ENCODE results near the gene IKZF2. TPM values are rescaled to one million over a fixed set of nuclear protein-coding genes. Genes with fewer than 3 reads are reported as not detected.

The IKZF2 gene
- total and polyA plus RNA-seq, 2 donors (not counting 3 experiments of a cell fraction or from before 2014, with no cell fraction given): 0.08 to 0.46 TPM

- Histone ChIP-seq H3K36me3 (ENCODE audit: control insufficient read depth in 2 of 2, extremely low read depth in 1 of 2, insufficient read depth in 2 of 2, low read length in 2 of 2) (no peaks in the 10 kb centered on the region), H3K4me2 (ENCODE audit: insufficient read depth, low read length) (no peak overlapping the region), H4K20me1 (replicated peaks; ENCODE audit: control insufficient read depth, extremely low read depth, insufficient read depth, low read length) (no peaks in the 10 kb centered on the region), H3K27ac (ENCODE audit: insufficient read depth, low read depth, low read length) (no peak overlapping the region), H3K4me3 (replicated peaks in 1 of 3; ENCODE audit: insufficient read depth in 1 of 3, low read depth in 1 of 3, low read length in 3 of 3) (no peak overlapping the region), H2AFZ (ENCODE audit: low read depth, low read length) (no peak overlapping the region), H3K79me2 (ENCODE audit: control insufficient read depth, insufficient read depth, low read length) (no peaks in the 10 kb centered on the region), H3K9ac (replicated peaks; ENCODE audit: extremely low read depth, insufficient read depth, low read length) (no peak overlapping the region), H3K9me1 (replicated peaks; ENCODE audit: control insufficient read depth, extremely low read depth, insufficient read depth, low read length) (no peaks in the 10 kb centered on the region), H3K9me3 (replicated peaks; ENCODE audit: control insufficient read depth, insufficient read depth, low read length) (no peaks in the 10 kb centered on the region), H3K4me1 (ENCODE audit: control insufficient read depth, extremely low read depth, insufficient read depth, low read length) (no peaks in the 10 kb centered on the region), H3K27me3 (ENCODE audit: control insufficient read depth in 2 of 2, insufficient read depth in 2 of 2, low read length in 2 of 2) (no peaks in the 10 kb centered on the region)
- ChIA-PET POLR2A (no interaction called here), CTCF (no interaction called here)
- DNase-seq (ENCODE audit: low read depth, low spot score): no peak
- TF ChIP-seq POLR2A (IDR thresholded peaks at IDR 0.05; ENCODE audit: low read depth, low read length) (no peak), CTCF (IDR thresholded peaks at IDR 0.05; ENCODE audit: extremely low read depth in 1 of 2, insufficient read depth in 1 of 2, low read depth in 1 of 2, low read length in 2 of 2) (no peak), GATA2 (IDR thresholded peaks at IDR 0.05; ENCODE audit: insufficient read depth, insufficient read length, low read depth, low read length) (no peak), JUN (IDR thresholded peaks at IDR 0.05; ENCODE audit: borderline replicate concordance, insufficient read depth, insufficient read length, low read depth) (no peak), MAX (IDR thresholded peaks at IDR 0.05; ENCODE audit: insufficient read depth, insufficient read length) (no peak), MYC (IDR thresholded peaks at IDR 0.05; ENCODE audit: low read depth, low read length) (no peak), POLR2AphosphoS5 (IDR thresholded peaks at IDR 0.05; ENCODE audit: insufficient read depth, low read depth, low read length) (no peak), EZH2 (IDR thresholded peaks at IDR 0.05; ENCODE audit: borderline replicate concordance, low read depth, low read length, severe bottlenecking) (no peak), FOS (IDR thresholded peaks at IDR 0.05; ENCODE audit: borderline replicate concordance, insufficient read depth, low read length) (no peak)
- no peak for FAIRE-seq
- intact Hi-C loops (cut with micrococcal nuclease): no loop called here
- dilution Hi-C loops (cut with MboI; ENCODE audit: extremely low pct_ligation_motif_present, low sequenced_read_pairs): no loop called here
- BruUV-seq (replicated peaks): no TSS peak
These were observed 65.4 kb downstream of the IKZF2 start for GRCh38 chr2:213086050-213086449.

Measured in endothelial cell of umbilical vein (primary cell).